Measurements from ENCODE around the gene RPS15.
A peak's percentile ranks its signal among the peaks of the same experiment; 100 is the strongest.

RPS15 gene

GRCh38 chr19:1487576-1488281 lies 49.5 kb downstream of the RPS15 start:
- no peaks in the 10 kb centered on the region for H3K36me3 ChIP-seq
- no peak overlapping the region for H3K4me3 ChIP-seq (ENCODE audit: low read depth in 1 of 2, low read length in 1 of 2)
- TF ChIP-seq CTCF (IDR thresholded peaks at IDR 0.05), result no peak
- H3K4me1 ChIP-seq (ENCODE audit: control insufficient read depth in 1 of 2, insufficient read depth in 1 of 2, low read depth in 1 of 2, low read length in 1 of 2), result peaks cover 13 to 21% of the 10 kb centered on the region in 2 experiments
- peaks cover 8% of the 10 kb centered on the region for H3K9me3 ChIP-seq
- H3K27ac ChIP-seq, result no peak overlapping the region
- peaks cover 48% of the 10 kb centered on the region for H3K27me3 ChIP-seq

- H3K27ac ChIP-seq, result no peak overlapping the region
- H3K9me3 ChIP-seq, result peaks cover 8% of the 10 kb centered on the region
- no peak for TF ChIP-seq CTCF (IDR thresholded peaks at IDR 0.05)
- H3K36me3 ChIP-seq, result no peaks in the 10 kb centered on the region
- peaks cover 53% of the 10 kb centered on the region for H3K27me3 ChIP-seq
- H3K4me3 ChIP-seq (ENCODE audit: low read depth in 1 of 2, low read length in 1 of 2), result no peak overlapping the region
- H3K4me1 ChIP-seq (ENCODE audit: control insufficient read depth in 1 of 2, insufficient read depth in 1 of 2, low read depth in 1 of 2, low read length in 1 of 2), result peaks cover 13 to 21% of the 10 kb centered on the region in 2 experiments
These were observed 50.0 kb downstream of the RPS15 start for GRCh38 chr19:1488282-1488601.

GRCh38 chr19:1489463-1490310 lies 51.5 kb downstream of the RPS15 start:
- Histone ChIP-seq H3K27ac (no peak overlapping the region), H3K4me1 (ENCODE audit: control insufficient read depth in 1 of 2, insufficient read depth in 1 of 2, low read depth in 1 of 2, low read length in 1 of 2) (peaks cover 13 to 21% of the 10 kb centered on the region in 2 experiments), H3K4me3 (ENCODE audit: low read depth in 1 of 2, low read length in 1 of 2) (peak overlapping the region; percentile 61 to 68), H3K9me3 (peaks cover 8% of the 10 kb centered on the region), H3K36me3 (no peaks in the 10 kb centered on the region), H3K27me3 (peaks cover 67% of the 10 kb centered on the region)
- no peak for TF ChIP-seq CTCF (IDR thresholded peaks at IDR 0.05)

Measured in neutrophil (primary cell).